Measurements from ENCODE around the gene C16orf96. TPM values are rescaled to one million over a fixed set of nuclear protein-coding genes. Genes with fewer than 3 reads are reported as not detected.

C16orf96 gene
- total RNA-seq, 4 donors from 2014 or later, result 0.26 to 0.35 (median 0.30) TPM; not detected in 1

GRCh38 chr16:4599037-4599436 is 42.9 kb downstream of the C16orf96 start:
- Histone ChIP-seq H3K27ac (no peak overlapping the region), H3K4me3 (no peak overlapping the region), H3K4me1 (no peaks in the 10 kb centered on the region), H3K27me3 (no peaks in the 10 kb centered on the region), H3K9me3 (no peaks in the 10 kb centered on the region), H3K36me3 (no peaks in the 10 kb centered on the region)
- intact Hi-C loops (cut with DNase I; ENCODE audit: low total_unique reads), result no loop called here
- DNase-seq, result no peak
- TF ChIP-seq CTCF (IDR thresholded peaks at IDR 0.05) (no peak), POLR2A (IDR thresholded peaks at IDR 0.05) (no peak)

- DNase-seq, result no peak
- no peak for TF ChIP-seq POLR2A (IDR thresholded peaks at IDR 0.05)
- Histone ChIP-seq H3K4me1 (no peaks in the 10 kb centered on the region), H3K9me3 (no peaks in the 10 kb centered on the region), H3K36me3 (no peaks in the 10 kb centered on the region), H3K27ac (no peak overlapping the region), H3K27me3 (no peaks in the 10 kb centered on the region), H3K4me3 (no peak overlapping the region)
- intact Hi-C loops (cut with DNase I; ENCODE audit: low total_unique reads), result no loop called here
These were observed 43.4 kb downstream of the C16orf96 start for GRCh38 chr16:4599545-4599944.

GRCh38 chr16:4601036-4601863 is 45.1 kb downstream of the C16orf96 start:
- Histone ChIP-seq H3K9me3 (no peaks in the 10 kb centered on the region), H3K4me3 (no peak overlapping the region), H3K27ac (no peak overlapping the region), H3K36me3 (no peaks in the 10 kb centered on the region), H3K27me3 (no peaks in the 10 kb centered on the region), H3K4me1 (no peaks in the 10 kb centered on the region)
- TF ChIP-seq POLR2A (IDR thresholded peaks at IDR 0.05), result no peak
- no peak for TF ChIP-seq CTCF (IDR thresholded peaks at IDR 0.05)
- DNase-seq, result peak; percentile 59 to 60
- intact Hi-C loops (cut with DNase I; ENCODE audit: low total_unique reads), result no loop called here

GRCh38 chr16:4601864-4602186 is 45.7 kb downstream of the C16orf96 start:
- Histone ChIP-seq H3K36me3 (no peaks in the 10 kb centered on the region), H3K27me3 (no peaks in the 10 kb centered on the region), H3K27ac (no peak overlapping the region), H3K4me1 (no peaks in the 10 kb centered on the region), H3K9me3 (no peaks in the 10 kb centered on the region), H3K4me3 (no peak overlapping the region)
- intact Hi-C loops (cut with DNase I; ENCODE audit: low total_unique reads), result no loop called here
- TF ChIP-seq CTCF (IDR thresholded peaks at IDR 0.05) (no peak), POLR2A (IDR thresholded peaks at IDR 0.05) (no peak)
- no peak for DNase-seq

GRCh38 chr16:4602331-4602730 is 46.2 kb downstream of the C16orf96 start:
- intact Hi-C loops (cut with DNase I; ENCODE audit: low total_unique reads), result no loop called here
- Histone ChIP-seq H3K36me3 (no peaks in the 10 kb centered on the region), H3K27me3 (no peaks in the 10 kb centered on the region), H3K4me1 (no peaks in the 10 kb centered on the region), H3K27ac (no peak overlapping the region), H3K4me3 (no peak overlapping the region), H3K9me3 (no peaks in the 10 kb centered on the region)
- TF ChIP-seq CTCF (IDR thresholded peaks at IDR 0.05) (no peak), POLR2A (IDR thresholded peaks at IDR 0.05) (no peak)
- no peak for DNase-seq
